ENCODE results near the gene TOR1B.

The TOR1B gene

DNA sequence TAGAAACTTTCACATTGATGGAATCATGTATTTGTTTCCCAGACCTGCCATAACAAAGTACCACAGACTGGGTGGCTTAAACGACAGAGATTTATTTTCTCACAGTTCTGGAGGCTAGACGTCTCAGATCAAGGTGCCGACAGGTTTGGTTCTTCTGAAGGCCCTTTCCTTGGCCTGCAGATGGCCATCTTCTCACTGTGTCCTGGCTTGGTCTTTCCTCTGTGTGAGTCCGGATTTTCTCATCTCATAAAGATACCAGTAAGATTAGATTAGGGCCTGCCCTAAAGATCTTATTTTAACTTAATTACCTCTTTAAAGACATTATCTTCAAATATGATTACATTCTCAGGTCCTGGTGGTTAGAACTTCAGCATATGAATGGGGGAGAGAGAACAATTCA, 38.1 kb downstream of the TOR1B start:
- DNase-seq (ENCODE audit: low read depth, low spot score): no peak

- DNase-seq (ENCODE audit: low read depth, low spot score): no peak
These were observed 42.4 kb downstream of the TOR1B start for GRCh38 chr9:129845373-129845772.

DNA sequence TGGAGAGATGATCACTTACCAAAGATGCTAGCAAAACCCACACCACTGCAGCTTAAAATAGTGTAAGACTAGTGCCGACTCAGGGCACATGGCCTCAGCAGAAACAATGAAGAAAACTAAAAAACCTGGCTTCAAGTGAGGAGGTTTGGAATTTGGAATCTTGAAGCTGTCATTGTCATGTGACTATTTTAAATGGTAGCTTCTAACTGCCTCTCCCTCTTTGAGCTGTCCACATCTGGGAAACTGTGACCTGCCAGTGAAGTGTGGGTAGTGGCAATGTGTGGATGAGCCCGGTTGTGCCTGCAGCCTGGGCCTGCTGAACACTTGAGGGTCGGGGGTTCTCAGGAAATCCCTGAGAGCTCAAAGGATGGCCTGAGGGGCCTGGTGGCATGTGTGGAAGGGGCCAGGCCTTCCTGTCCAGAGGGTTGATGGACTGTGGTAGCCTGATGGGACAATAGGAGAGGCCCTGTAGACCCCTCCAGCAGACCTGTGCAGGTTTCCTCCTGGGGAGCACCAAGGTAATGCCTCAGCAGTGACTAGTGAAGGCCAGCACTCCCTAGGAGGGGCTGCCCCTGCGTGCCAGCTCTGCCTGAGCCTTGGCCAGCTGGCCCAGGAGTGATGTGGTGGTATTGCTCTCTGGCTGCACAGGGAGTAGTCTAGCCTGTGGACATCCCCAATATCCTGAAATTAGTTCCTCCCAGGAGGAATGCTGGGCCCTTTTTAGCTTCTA, 45.9 kb downstream of the TOR1B start:
- DNase-seq (ENCODE audit: low read depth, low spot score): no peak

DNA sequence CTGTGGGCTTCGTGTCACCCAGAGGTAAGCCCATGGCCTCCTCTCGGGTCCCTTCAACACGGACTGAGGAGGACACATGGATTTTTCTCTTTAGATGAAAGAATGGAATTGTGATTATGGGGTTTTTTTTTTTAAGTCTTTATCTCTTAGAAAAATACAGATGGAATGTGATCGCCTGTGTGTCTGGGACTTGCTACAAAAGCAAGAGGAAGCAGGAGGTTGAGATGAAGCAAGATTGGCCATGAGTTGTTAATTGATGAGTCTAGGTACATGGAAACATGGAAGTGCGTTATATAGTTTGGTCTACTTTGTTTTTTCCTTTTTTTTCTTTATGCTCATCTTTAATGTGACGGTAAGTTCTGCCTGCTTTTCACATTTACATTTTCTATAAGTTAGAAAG, 46.9 kb downstream of the TOR1B start:
- DNase-seq (ENCODE audit: low read depth, low spot score): no peak

- no peak for DNase-seq (ENCODE audit: low read depth, low spot score)
These were observed 48.0 kb downstream of the TOR1B start for GRCh38 chr9:129850821-129851550.

- DNase-seq (ENCODE audit: low read depth, low spot score): no peak
These were observed 48.8 kb downstream of the TOR1B start for GRCh38 chr9:129851821-129852220.

DNA sequence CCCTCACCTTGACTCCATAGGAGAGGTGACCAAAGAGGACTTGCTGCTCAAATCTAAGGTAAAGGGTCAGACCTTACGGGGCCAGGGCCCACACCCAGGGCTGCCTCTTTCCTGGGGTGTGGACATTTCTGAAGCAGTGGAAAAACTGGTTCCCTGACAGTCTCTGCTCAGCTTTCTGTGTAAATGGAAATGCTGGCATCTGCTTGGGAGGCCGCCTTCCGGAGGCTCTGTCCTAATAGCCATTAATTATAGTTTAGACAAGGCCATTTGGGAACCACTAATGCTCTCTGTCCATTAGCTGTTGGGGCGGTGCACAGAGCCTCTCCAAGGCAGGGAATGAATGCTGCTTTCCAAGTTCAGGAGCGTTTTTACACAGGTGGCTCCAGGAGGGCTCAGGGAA, 49.6 kb downstream of the TOR1B start:
- DNase-seq (ENCODE audit: low read depth, low spot score): no peak

- no peak for DNase-seq (ENCODE audit: low read depth, low spot score)
These were observed 50.6 kb downstream of the TOR1B start for GRCh38 chr9:129853614-129854013.

DNA sequence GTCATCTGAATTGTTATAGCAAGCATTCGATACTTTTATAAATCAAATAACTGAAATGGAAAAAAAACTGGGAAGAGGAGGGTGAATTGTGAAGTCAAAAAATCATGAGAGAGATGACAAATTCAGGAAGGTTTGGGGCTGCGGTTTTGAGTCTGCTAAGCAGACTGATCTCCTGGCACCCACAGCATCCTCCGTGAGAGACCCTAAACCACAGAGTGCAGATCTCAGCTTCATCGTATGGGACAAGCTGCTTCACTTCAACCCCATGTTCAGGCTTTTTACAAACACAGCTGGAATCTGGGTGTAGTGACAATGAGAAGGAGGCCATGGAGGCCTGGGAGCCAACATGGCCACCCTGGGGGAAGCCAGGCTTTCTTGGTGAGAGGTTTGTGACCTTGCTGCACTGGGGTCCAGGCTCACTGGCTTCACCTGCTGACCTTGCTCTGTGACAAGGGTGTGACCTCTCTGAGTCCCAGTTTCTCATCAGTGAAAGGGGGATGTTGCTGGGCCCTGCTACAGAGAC, 51.7 kb downstream of the TOR1B start:
- DNase-seq (ENCODE audit: low read depth, low spot score): no peak

DNA sequence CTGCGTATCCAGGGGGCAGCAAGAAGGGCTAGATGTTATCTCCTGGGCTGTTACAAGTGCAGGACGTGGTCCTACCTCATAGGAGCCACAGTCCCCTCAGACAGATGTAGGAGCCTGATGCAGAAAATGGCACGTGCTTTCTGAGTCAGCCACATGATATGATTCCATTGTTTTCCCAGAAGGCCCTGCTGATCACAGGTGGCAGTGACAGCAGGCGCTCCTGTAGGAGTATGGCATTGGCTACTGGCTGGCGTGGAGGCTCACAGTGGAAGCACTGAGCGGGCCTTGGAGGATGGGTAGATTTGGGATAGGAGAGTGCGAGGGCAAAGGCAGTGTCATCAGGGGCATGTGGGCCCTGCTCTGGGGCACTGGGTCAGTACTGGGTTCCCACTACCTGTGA, 54.2 kb downstream of the TOR1B start:
- DNase-seq (ENCODE audit: low read depth, low spot score): no peak

GRCh38 chr9:129858167-129858962, 55.4 kb downstream of the TOR1B start:
- no peak for DNase-seq (ENCODE audit: low read depth, low spot score)
